ENCODE measurements around the gene BRD8.

BRD8 gene

DNA sequence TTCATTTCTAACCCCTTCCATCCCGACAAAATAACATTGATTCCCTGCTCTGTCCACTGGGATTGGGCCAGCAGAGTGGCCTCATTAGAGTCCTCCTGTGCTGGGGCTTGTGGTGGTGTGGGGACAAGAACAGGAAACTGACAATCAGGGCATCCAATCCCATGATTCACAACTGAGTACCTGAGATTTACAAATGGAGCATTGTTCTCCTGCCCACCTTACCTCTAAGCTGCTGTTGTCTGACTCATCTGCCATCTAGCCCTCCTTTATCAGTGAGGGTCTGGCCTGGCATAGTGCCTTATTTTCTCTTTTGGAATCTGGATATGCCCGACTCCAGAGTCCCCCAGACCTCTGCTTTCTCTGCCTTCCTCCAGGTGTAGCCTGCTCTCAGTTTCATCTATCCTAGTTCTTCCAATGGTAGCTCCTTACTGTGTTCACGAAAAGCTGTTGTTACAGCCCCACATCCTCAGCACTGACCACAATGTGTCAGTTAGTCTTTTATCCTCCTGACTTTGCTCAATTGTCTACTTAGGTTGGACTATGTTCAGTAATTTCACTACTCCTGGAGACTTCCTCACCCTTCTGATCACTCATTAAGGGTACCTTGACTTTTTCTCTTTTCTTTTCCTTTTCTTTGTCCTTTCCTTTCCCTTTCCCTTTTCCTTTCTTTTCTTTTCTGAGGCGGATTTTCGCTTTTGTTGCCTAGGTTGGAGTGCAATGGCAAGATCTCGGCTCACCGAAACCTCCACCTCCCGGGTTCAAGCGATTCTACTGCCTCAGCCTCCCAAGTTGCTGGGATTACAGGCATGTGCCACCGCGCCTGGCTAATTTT lies 81.2 kb downstream of the BRD8 start:
- no peak for DNase-seq (ENCODE audit: low spot score)

DNA sequence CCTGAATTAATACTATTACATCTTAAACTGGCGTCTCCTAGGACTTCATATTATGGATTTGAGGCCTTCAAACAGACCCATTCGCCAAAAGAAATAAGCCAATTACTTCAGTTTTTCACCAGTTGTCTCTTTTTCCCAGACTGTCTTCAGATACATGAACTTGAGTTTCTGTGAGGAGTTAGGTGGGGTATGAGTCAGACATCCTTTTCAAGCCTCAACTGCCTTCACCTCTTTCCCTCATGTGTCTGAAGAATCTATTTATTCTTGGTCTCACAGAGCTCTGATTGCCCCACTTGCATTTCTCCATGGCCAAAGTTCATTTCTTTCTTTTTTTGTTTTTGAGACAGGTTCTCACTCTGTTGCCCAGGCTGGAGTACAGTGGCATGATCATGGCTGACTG lies 82.1 kb downstream of the BRD8 start:
- no peak for DNase-seq (ENCODE audit: low spot score)

DNA sequence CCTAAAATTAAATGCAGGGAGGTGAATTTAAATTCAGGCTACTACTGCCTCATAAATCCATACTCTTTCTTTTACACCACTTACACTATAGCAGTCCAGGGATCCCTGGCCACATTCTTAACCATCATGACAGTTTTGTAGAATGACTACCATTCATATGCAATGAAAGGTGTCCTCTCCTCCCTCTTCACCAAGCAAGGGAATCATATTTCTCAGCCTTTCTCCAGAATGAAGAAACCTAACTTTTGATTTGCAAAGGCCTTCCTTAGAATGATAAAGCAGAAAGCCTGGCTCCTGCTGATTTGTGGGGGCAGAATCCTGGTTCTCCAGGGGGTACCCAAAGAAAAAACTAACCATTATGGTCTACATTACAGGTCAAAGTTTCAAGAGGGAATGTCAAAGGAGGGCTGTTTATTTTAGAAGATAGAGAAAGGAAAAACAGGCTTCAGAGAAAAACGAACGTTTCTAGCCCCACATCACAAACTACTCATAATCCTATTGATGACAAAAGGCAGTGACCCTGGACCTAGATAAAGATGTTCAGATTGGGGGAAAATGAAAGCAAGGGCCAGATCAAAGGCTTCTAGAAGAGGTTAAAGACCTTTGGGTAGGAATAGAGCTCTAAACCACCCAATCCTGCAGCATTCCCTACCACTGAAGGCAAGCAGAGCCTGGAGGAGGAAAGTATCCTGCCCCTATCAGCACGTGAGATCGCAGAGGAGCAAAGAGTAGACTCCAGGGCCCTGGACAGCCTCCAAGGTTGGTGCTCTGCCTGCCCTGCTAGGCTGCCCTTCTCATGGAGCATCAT lies 83.1 kb downstream of the BRD8 start:
- DNase-seq (ENCODE audit: low spot score), result no peak

DNA sequence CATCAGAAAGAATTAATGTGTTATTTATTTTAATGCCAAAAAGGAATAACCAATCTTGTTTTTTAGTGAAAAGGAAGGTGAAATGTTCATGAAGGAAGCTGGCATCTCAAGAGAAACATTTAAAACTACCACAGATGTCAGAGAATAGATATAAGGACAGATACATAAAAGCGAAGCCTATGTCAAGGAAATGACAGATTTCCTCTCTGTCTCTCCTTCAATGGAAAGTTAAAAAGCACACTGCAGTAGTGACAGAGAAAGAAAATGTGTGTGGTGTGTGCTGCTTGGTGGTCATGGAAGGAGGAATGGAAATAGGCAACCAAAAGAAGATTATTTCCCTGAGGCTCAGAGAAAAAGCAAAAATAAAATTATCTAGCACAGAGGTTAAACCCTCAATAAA lies 85.4 kb downstream of the BRD8 start:
- no peak for DNase-seq (ENCODE audit: low spot score)

DNA sequence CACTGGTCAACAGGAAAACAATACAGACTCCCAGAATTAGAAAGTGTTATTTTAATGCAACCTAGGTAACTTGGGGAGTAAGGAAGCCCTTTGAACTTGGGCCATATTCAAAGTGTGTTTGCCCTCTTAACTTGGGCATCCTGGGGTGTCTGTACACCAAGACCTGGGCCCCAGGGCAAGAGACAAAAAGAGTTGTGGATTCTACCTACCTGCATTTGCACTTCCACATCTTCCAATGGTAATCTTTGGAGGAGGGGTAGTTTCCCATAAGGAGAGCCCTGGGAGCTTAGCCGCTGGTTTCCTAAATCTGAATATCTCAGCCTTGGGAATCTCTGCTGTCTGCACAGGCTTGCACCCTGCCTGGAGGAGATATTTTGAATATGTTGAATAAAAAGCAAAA lies 86.1 kb downstream of the BRD8 start:
- DNase-seq (ENCODE audit: low spot score), result no peak

DNA sequence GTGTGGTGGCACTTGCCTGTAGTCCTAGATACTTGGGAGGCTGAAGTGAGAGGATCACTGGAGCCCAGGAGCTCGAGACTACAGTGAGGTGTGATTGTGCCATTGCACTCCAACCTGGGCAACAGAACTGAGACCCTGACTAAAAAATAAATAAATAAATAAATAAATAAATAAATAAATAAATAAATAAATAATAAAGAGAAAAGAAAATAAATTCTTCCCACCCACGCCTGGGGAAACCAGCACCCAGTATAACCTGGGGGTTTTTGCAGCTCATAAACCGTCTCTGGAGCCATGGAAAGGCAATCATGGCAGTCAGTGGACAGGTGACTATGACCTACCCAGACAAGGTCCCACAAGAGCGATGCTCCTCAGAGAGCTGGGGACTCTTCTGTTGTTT lies 86.7 kb downstream of the BRD8 start:
- no peak for DNase-seq (ENCODE audit: low spot score)
